Testis (tissue), 3 donors: ENCODE data around the gene OBSCN. TPM values are rescaled to one million over a fixed set of nuclear protein-coding genes. Genes with fewer than 3 reads are reported as not detected.

Experiments
- DNase-seq: peaks from one replicate; pipeline ENCODE4 v3.0.0-alpha.2; 2019
- H3K27ac ChIP-seq, 2 donors: fragments of 200-600 bp; sonication (generic); one replicate each; pipeline ENCODE4 v1.5.1; 2019
- H3K27me3 ChIP-seq: fragments of 200-600 bp; sonication (generic); one replicate; pipeline ENCODE4 v1.5.1; 2019
- H3K36me3 ChIP-seq: fragments of 200-600 bp; sonication (generic); one replicate; pipeline ENCODE4 v1.5.1; 2017; ENCODE audit warnings: low read depth; ENCODE audit errors: missing control alignments
- H3K4me1 ChIP-seq: fragments of 200-600 bp; sonication (generic); one replicate; pipeline ENCODE4 v1.5.1; 2019
- H3K4me3 ChIP-seq, 2 donors: fragments of 200-600 bp; sonication (generic); one replicate each; pipeline ENCODE4 v1.5.1; 2017 to 2019
- H3K9me3 ChIP-seq: fragments of 200-600 bp; sonication (generic); one replicate; pipeline ENCODE4 v1.5.1; 2017
- POLR2A ChIP-seq: fragments of 450-650 bp; IDR thresholded peaks from one replicate; pipeline ENCODE4 v1.6.1; 2017; ENCODE audit warnings: antibody characterized with exemption, mild to moderate bottlenecking, moderate library complexity
- WGBS, 2 donors: methylation state at CpG; one replicate each; pipeline ENCODE4 v1.1.5; 2018; 5-methylcytosine and 5-hydroxymethylcytosine counted together
- intact Hi-C: fragments of 100-400 bp; cut with DNase I; formaldehyde crosslinking; loops from one replicate; pipeline ENCODE4 v1.15.1; 2023; ENCODE audit warnings: low total_unique reads
- polyA plus RNA-seq: library from polyadenylated mRNA; stranded (reverse); fragments of 350-450 nt; fragmentation: Illumina TruSeq; extraction: RNeasy Lipid Tissue Mini Kit (QIAGEN cat#74804); gene quantifications from one replicate; pipeline ENCODE4 v1.2.3, GENCODE V29; 2014; ENCODE audit warnings: low read depth, low replicate concordance; ENCODE audit not compliant: insufficient read depth
- total RNA-seq, 2 donors: library from RNA; depleted of rRNA; stranded (reverse); fragments of >200 nt; gene quantifications; one replicate each; pipeline ENCODE4 v1.2.3, GENCODE V29; 2016
- TF ChIP-seq, protein P1 (sequence below), 3 experiments: fragments of 450-650 bp in 2 of 3; fragments of 200-600 bp in 1 of 3; sonication (generic) in 1 of 3; IDR thresholded peaks; one replicate each; pipeline ENCODE4 v1.5.1; 2016 to 2019; ENCODE audit warnings: antibody characterized with exemption in 3 of 3, mild to moderate bottlenecking in 2 of 3, moderate library complexity in 1 of 3

Gene OBSCN
- total and polyA plus RNA-seq, 3 donors from 2014 or later = 8.3 to 30.0 (median 28.6) TPM

DNA sequence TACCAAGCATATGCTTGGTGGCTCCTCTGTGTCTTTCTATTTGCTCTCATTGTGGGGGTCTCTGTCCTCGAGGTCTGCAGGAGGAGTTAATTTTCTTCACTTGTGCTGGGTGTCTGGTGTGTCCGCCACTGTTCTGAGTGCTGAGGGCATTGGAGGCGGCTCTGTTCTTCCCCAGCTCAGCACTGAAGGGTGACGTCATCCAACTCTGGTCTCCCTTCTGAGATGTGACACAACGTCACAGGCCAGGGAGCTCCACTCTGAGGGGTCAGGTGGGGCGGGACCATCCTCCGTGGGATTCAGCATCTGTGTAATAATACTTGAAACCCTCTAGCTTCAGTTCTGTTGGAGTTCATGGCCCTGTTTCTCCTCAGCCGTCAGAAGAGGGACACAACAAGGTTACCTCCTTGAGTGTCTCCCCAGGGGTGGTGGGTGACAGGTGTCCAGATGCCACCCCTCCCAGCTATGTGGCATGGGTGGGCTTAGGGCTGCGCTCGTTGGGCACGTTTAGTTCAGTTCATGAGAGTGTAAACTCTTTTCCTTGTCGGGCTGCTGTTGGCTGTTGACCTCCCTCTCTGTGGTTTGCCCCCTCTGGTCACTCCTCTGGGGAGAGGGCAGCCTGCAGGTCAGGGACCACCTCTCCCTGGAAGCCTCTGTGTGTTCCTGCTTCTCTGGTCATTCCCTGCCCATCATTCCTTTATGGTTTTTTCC, 39.1 kb upstream of the OBSCN start:
- Histone ChIP-seq H3K4me3 (no peak overlapping the region), H3K36me3 (no peaks in the 10 kb centered on the region), H3K9me3 (no peaks in the 10 kb centered on the region), H3K4me1 (peaks cover 5% of the 10 kb centered on the region), H3K27me3 (no peaks in the 10 kb centered on the region), H3K27ac (no peak overlapping the region)
- WGBS, 2 donors = 67 to 84% methylated on average over 6 to 12 of the region's 12 CpGs
- no peak for DNase-seq
- TF ChIP-seq POLR2A = no peak
- TF ChIP-seq, protein P1, sequence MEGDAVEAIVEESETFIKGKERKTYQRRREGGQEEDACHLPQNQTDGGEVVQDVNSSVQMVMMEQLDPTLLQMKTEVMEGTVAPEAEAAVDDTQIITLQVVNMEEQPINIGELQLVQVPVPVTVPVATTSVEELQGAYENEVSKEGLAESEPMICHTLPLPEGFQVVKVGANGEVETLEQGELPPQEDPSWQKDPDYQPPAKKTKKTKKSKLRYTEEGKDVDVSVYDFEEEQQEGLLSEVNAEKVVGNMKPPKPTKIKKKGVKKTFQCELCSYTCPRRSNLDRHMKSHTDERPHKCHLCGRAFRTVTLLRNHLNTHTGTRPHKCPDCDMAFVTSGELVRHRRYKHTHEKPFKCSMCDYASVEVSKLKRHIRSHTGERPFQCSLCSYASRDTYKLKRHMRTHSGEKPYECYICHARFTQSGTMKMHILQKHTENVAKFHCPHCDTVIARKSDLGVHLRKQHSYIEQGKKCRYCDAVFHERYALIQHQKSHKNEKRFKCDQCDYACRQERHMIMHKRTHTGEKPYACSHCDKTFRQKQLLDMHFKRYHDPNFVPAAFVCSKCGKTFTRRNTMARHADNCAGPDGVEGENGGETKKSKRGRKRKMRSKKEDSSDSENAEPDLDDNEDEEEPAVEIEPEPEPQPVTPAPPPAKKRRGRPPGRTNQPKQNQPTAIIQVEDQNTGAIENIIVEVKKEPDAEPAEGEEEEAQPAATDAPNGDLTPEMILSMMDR (IDR thresholded peaks at IDR 0.05) = no peak
- intact Hi-C loops = no loop called here

DNA sequence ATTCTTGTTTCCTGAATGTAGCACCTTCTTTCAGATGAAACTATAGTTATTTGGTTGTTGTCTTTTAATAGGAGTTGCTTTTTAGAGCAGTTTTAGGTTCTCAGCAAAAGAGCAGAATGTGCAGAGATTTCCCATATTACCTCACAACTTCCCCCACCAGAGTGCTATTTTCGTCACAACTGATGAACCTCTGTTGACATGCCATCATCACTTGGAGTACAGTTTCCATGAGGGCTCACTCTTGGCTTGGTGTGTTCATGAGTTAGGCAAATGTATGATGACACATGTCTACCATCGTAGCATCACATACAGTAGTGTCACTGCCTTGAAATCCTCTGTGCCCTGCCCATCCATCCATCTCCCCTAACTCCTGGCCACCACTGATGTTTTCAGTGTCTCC, 38.5 kb upstream of the OBSCN start:
- Histone ChIP-seq H3K9me3 (no peaks in the 10 kb centered on the region), H3K4me3 (no peak overlapping the region), H3K27ac (no peak overlapping the region), H3K4me1 (peaks cover 5% of the 10 kb centered on the region), H3K27me3 (no peaks in the 10 kb centered on the region), H3K36me3 (no peaks in the 10 kb centered on the region)
- WGBS, 2 donors = 93 to 94% methylated on average over 2 of the region's 2 CpGs
- intact Hi-C loops = no loop called here
- no peak for DNase-seq
- TF ChIP-seq, protein P1 (IDR thresholded peaks at IDR 0.05) = no peak
- no peak for TF ChIP-seq POLR2A

DNA sequence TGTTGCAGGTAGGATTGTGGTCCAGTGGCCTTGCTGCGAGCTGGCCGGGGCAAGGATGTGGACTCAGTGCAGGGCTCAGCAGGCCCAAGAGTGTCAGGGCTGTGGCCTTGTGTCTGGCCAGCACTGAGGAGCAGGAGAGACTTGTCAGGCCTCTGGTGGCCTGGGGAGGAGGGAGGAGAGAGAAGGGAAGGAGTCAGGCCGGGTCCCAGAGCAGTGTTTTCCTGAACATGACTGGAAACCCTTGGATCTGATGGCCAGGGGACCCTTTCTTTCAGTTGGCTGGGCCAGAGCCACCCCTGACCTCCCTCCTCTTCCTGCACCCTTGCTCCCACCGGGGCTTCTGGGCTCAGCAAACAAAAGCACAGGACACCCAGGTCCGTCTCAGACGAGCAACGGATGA, 37.2 kb upstream of the OBSCN start:
- no peaks in the 10 kb centered on the region for H3K36me3 ChIP-seq
- no peaks in the 10 kb centered on the region for H3K4me1 ChIP-seq
- H3K4me3 ChIP-seq = no peak overlapping the region
- H3K9me3 ChIP-seq = no peaks in the 10 kb centered on the region
- 84 to 88% methylated on average over 7 of the region's 7 CpGs for WGBS, 2 donors
- H3K27me3 ChIP-seq = no peaks in the 10 kb centered on the region
- no peak for DNase-seq
- intact Hi-C loops = no loop called here
- TF ChIP-seq, protein P1 (IDR thresholded peaks at IDR 0.05) = no peak
- TF ChIP-seq POLR2A = no peak
- H3K27ac ChIP-seq = no peak overlapping the region

GRCh38 chr1:228171221-228171891, 36.5 kb upstream of the OBSCN start:
- no peak for DNase-seq
- Histone ChIP-seq H3K4me1 (peaks cover 2% of the 10 kb centered on the region), H3K27me3 (no peaks in the 10 kb centered on the region), H3K4me3 (no peak overlapping the region), H3K36me3 (no peaks in the 10 kb centered on the region), H3K9me3 (no peaks in the 10 kb centered on the region), H3K27ac (no peak overlapping the region)
- no peak for TF ChIP-seq POLR2A
- TF ChIP-seq, protein P1 (IDR thresholded peaks at IDR 0.05) = no peak
- intact Hi-C loops = no loop called here
- WGBS, 2 donors = 75 to 87% methylated on average over 10 of the region's 10 CpGs
